ENCODE results near the gene SH3PXD2A.

Gene SH3PXD2A, protein sequence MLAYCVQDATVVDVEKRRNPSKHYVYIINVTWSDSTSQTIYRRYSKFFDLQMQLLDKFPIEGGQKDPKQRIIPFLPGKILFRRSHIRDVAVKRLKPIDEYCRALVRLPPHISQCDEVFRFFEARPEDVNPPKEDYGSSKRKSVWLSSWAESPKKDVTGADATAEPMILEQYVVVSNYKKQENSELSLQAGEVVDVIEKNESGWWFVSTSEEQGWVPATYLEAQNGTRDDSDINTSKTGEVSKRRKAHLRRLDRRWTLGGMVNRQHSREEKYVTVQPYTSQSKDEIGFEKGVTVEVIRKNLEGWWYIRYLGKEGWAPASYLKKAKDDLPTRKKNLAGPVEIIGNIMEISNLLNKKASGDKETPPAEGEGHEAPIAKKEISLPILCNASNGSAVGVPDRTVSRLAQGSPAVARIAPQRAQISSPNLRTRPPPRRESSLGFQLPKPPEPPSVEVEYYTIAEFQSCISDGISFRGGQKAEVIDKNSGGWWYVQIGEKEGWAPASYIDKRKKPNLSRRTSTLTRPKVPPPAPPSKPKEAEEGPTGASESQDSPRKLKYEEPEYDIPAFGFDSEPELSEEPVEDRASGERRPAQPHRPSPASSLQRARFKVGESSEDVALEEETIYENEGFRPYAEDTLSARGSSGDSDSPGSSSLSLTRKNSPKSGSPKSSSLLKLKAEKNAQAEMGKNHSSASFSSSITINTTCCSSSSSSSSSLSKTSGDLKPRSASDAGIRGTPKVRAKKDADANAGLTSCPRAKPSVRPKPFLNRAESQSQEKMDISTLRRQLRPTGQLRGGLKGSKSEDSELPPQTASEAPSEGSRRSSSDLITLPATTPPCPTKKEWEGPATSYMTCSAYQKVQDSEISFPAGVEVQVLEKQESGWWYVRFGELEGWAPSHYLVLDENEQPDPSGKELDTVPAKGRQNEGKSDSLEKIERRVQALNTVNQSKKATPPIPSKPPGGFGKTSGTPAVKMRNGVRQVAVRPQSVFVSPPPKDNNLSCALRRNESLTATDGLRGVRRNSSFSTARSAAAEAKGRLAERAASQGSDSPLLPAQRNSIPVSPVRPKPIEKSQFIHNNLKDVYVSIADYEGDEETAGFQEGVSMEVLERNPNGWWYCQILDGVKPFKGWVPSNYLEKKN

DNA sequence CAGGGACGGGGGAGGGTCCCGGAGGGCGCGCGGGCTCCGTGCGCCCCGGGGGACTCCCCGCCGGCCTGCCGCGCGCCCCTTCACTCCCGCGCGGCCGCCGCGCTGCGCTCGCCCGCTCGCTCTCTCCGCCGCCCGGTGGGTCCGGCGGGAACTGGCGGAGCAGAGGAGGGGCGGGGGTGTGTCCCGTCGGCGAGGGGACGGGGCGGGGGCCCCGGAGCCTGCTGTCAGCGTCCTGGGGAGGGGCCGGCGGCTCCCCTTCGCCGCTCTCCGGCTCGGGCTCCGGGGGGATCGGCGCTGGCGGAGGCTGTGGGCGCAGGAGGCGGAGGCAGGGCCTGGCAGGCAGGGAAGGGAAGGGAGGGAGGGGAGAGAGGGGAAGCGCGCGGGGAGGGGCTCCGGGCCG, at the start of gene SH3PXD2A:
SH3PXD2A (minus strand) TSS at position 153 of the 400 bp plus-strand sequence. CDS start 310 bp downstream, outside the sequence.
- no peaks in the 10 kb centered on the region for H3K27me3 ChIP-seq (ENCODE audit: control insufficient read depth in 2 of 2, insufficient read depth in 2 of 2, low read length in 2 of 2)
- peak within 1 kb of the TSS; percentile 75 to 91 for H3K4me3 ChIP-seq (ENCODE audit: low read length in 2 of 2)
- H3K9me3 ChIP-seq (ENCODE audit: control insufficient read depth in 2 of 2, low read length in 2 of 2), result no peaks in the 10 kb centered on the region
- peaks cover 45 to 60% of the 10 kb centered on the region in 2 donors for H3K4me1 ChIP-seq (ENCODE audit: control insufficient read depth in 2 of 2, insufficient read depth in 2 of 2, low read length in 2 of 2)
- H3K27ac ChIP-seq (ENCODE audit: low read depth in 2 of 2, low read length in 2 of 2), result peak within 1 kb of the TSS; percentile 70 to 79
- H3K9ac ChIP-seq (ENCODE audit: low read depth in 1 of 2, low read length in 2 of 2), result peak within 1 kb of the TSS; percentile 81 to 96
- H3K36me3 ChIP-seq (ENCODE audit: control insufficient read depth in 2 of 2, insufficient read depth in 2 of 2, low read length in 2 of 2), result peaks cover 0 to 1% of the 10 kb centered on the region in 2 donors

DNA sequence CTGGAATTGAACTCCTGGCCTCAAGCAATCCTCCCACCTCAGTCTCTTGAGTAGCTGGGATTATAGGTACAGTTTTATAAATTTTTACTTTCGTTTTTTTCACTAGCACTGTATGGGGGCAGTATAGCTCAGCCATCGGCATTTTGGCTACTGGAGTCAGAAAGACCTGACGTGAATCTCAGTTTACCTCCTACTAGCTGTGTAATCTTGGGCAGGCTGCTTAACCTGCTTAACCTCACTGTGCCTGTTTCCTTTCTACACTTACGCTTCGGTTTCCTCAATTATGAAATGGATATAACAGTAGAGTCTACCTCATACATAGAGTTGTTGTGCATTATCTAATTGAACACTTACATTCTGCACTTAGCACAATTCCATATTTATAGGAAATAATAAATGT, 45.9 kb upstream of the SH3PXD2A start:
- H3K4me1 ChIP-seq (ENCODE audit: control insufficient read depth in 2 of 2, insufficient read depth in 2 of 2, low read length in 2 of 2), result peaks cover 2 to 9% of the 10 kb centered on the region in 2 donors
- no peaks in the 10 kb centered on the region for H3K9me3 ChIP-seq (ENCODE audit: control insufficient read depth in 2 of 2, low read length in 2 of 2)
- H3K27ac ChIP-seq (ENCODE audit: low read depth in 2 of 2, low read length in 2 of 2), result no peak overlapping the region
- H3K4me3 ChIP-seq (ENCODE audit: low read length in 2 of 2), result no peak overlapping the region
- peaks cover 35 to 43% of the 10 kb centered on the region in 2 donors for H3K36me3 ChIP-seq (ENCODE audit: control insufficient read depth in 2 of 2, insufficient read depth in 2 of 2, low read length in 2 of 2)
- no peak overlapping the region for H3K9ac ChIP-seq (ENCODE audit: low read depth in 1 of 2, low read length in 2 of 2)
- no peaks in the 10 kb centered on the region for H3K27me3 ChIP-seq (ENCODE audit: control insufficient read depth in 2 of 2, insufficient read depth in 2 of 2, low read length in 2 of 2)

DNA sequence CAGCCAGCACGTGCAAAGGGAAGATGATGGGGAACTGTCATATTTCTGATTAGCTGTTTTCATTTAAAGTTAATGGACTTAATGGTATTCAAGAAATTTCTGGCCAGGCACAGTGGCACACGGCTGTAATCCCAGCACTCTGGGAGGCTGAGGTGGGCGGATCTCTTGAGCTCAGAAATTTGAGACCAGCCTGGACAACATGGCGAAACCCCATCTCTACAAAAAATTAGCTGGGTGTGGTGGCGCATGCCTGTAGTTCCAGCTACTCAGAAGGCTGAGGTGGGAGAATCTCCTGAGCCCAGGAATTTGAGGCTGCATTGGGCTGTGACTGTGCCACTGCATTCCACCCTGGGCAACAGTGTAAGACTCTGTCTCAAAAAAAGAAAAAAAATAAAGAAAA, 43.9 kb upstream of the SH3PXD2A start:
- H3K36me3 ChIP-seq (ENCODE audit: control insufficient read depth in 2 of 2, insufficient read depth in 2 of 2, low read length in 2 of 2), result peaks cover 27 to 35% of the 10 kb centered on the region in 2 donors
- no peak overlapping the region for H3K27ac ChIP-seq (ENCODE audit: low read depth in 2 of 2, low read length in 2 of 2)
- no peak overlapping the region for H3K9ac ChIP-seq (ENCODE audit: low read depth in 1 of 2, low read length in 2 of 2)
- no peaks in the 10 kb centered on the region for H3K27me3 ChIP-seq (ENCODE audit: control insufficient read depth in 2 of 2, insufficient read depth in 2 of 2, low read length in 2 of 2)
- H3K4me1 ChIP-seq (ENCODE audit: control insufficient read depth in 2 of 2, insufficient read depth in 2 of 2, low read length in 2 of 2), result peaks cover 18 to 24% of the 10 kb centered on the region in 2 donors
- H3K4me3 ChIP-seq (ENCODE audit: low read length in 2 of 2), result no peak overlapping the region
- H3K9me3 ChIP-seq (ENCODE audit: control insufficient read depth in 2 of 2, low read length in 2 of 2), result no peaks in the 10 kb centered on the region

DNA sequence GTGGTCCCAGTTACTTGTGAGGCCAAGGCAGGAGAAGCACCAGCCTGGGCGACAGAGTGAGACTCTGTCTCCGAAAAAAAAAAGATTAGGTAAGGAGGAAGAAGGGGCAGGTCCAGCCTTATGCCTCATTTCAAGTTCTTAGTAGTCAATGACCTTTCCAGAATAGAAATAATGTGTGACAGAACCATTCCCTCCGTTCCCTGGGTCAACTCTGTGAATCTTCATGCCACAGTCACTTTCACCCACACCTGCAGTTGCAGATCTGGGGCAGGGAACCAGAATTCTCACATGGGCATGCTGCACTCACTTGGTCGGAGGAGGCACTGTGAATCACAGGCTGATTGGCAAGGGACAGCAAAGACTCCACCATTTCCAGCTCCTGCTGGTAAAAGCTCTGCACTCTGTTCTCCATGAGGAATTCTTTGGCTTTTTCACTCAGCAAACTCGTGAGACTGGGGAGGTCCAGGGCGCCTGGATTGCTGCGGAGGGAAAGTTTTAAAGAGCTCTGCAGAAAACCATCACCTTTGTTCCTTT, 41.9 kb upstream of the SH3PXD2A start:
- H3K9ac ChIP-seq (ENCODE audit: low read depth in 1 of 2, low read length in 2 of 2), result no peak overlapping the region
- peaks cover 24 to 26% of the 10 kb centered on the region in 2 donors for H3K36me3 ChIP-seq (ENCODE audit: control insufficient read depth in 2 of 2, insufficient read depth in 2 of 2, low read length in 2 of 2)
- H3K4me1 ChIP-seq (ENCODE audit: control insufficient read depth in 2 of 2, insufficient read depth in 2 of 2, low read length in 2 of 2), result peaks cover 24 to 34% of the 10 kb centered on the region in 2 donors

DNA sequence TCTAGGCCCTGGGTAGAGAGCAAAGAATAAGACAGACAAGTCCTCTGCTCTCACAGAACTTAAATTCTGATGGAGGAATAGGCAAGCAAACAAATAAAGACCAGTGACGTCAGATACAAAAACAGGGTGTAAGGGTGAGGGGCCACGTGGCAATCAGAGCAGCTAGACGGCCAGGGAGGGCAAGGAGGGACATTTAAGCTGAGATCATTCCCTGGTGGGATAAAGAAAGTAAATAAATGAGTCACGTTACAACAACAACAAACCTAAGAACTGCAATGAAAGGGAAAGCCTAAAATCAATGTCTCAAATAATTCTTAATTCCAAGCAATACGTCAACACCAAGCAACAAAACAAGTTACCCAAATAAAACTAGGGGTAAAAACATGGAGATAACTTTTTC, 40.8 kb upstream of the SH3PXD2A start:
- no peaks in the 10 kb centered on the region for H3K27me3 ChIP-seq (ENCODE audit: control insufficient read depth in 2 of 2, insufficient read depth in 2 of 2, low read length in 2 of 2)

More for the DNA sequence above, 41.9 kb upstream of the SH3PXD2A start:
- Histone ChIP-seq H3K9me3 (ENCODE audit: control insufficient read depth in 2 of 2, low read length in 2 of 2) (no peaks in the 10 kb centered on the region), H3K27me3 (ENCODE audit: control insufficient read depth in 2 of 2, insufficient read depth in 2 of 2, low read length in 2 of 2) (no peaks in the 10 kb centered on the region), H3K27ac (ENCODE audit: low read depth in 2 of 2, low read length in 2 of 2) (no peak overlapping the region), H3K4me3 (ENCODE audit: low read length in 2 of 2) (no peak overlapping the region)

DNA sequence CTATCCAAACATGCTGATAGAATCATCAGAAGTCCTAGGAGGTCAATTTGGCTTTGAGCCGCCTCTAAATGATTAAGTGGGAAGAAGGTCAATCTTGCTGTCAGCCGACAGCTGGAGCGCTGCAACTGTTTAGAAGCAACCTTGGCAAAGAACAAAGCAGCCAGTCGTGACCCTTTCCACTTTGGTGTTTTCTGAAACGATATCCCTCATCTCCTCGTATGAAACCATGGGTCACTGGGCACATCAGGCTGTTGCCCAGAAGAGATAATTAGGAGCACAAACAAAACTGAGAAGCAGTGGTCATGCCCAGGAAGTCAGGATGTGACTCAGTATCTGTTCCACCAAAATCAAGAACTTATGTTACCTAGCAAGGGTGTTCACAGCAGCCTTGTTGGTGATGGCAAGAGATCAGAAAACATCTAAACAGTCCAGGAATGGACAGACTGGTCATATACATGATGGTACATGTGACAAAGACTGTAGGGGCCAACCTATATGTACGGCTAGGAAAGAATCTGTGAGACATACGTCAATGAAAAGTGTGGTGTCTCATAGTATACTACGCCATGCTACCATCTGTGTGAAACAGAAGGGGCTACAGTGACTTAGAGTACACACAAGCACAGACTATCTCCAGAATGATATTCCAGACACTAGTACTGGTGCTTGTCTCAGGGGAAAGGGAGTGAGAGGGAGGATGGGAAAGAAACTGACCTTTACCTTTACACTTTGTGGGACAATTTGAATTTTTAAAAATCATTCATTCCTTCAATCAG, 40.2 kb upstream of the SH3PXD2A start:
- Histone ChIP-seq H3K4me1 (ENCODE audit: control insufficient read depth in 2 of 2, insufficient read depth in 2 of 2, low read length in 2 of 2) (peaks cover 26 to 34% of the 10 kb centered on the region in 2 donors), H3K9ac (ENCODE audit: low read depth in 1 of 2, low read length in 2 of 2) (no peak overlapping the region), H3K27me3 (ENCODE audit: control insufficient read depth in 2 of 2, insufficient read depth in 2 of 2, low read length in 2 of 2) (no peaks in the 10 kb centered on the region), H3K9me3 (ENCODE audit: control insufficient read depth in 2 of 2, low read length in 2 of 2) (no peaks in the 10 kb centered on the region), H3K4me3 (ENCODE audit: low read length in 2 of 2) (no peak overlapping the region), H3K27ac (ENCODE audit: low read depth in 2 of 2, low read length in 2 of 2) (peak overlapping the region; percentile 83), H3K36me3 (ENCODE audit: control insufficient read depth in 2 of 2, insufficient read depth in 2 of 2, low read length in 2 of 2) (peaks cover 28 to 35% of the 10 kb centered on the region in 2 donors)

More for the DNA sequence above, 40.8 kb upstream of the SH3PXD2A start:
- H3K27ac ChIP-seq (ENCODE audit: low read depth in 2 of 2, low read length in 2 of 2), result peak overlapping the region; percentile 83
- H3K4me1 ChIP-seq (ENCODE audit: control insufficient read depth in 2 of 2, insufficient read depth in 2 of 2, low read length in 2 of 2), result peaks cover 24 to 34% of the 10 kb centered on the region in 2 donors
- H3K36me3 ChIP-seq (ENCODE audit: control insufficient read depth in 2 of 2, insufficient read depth in 2 of 2, low read length in 2 of 2), result peaks cover 28 to 30% of the 10 kb centered on the region in 2 donors
- no peak overlapping the region for H3K9ac ChIP-seq (ENCODE audit: low read depth in 1 of 2, low read length in 2 of 2)
- no peaks in the 10 kb centered on the region for H3K9me3 ChIP-seq (ENCODE audit: control insufficient read depth in 2 of 2, low read length in 2 of 2)
- H3K4me3 ChIP-seq (ENCODE audit: low read length in 2 of 2), result no peak overlapping the region

DNA sequence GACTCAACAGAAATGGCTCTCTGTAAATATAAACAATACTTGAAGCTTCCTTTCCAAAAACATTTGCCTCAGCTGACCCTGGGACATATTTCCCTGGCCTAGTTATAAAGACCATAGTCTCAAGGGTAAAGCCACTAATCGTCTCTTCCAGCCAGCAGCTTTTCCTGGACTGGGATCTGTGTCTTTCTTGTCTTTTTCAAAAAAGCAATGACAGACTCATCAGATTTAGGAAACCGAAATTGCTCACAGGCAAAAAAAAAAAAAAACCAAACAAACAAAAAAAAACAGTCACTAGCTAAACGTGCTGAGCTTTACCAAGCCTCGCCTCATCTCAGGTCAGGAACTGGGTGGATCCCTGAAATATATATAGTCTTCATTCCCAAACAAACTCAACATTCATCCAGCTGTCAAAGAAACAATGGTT, 39.1 kb upstream of the SH3PXD2A start:
- Histone ChIP-seq H3K27me3 (ENCODE audit: control insufficient read depth in 2 of 2, insufficient read depth in 2 of 2, low read length in 2 of 2) (no peaks in the 10 kb centered on the region), H3K4me1 (ENCODE audit: control insufficient read depth in 2 of 2, insufficient read depth in 2 of 2, low read length in 2 of 2) (peaks cover 29 to 38% of the 10 kb centered on the region in 2 donors), H3K36me3 (ENCODE audit: control insufficient read depth in 2 of 2, insufficient read depth in 2 of 2, low read length in 2 of 2) (peaks cover 25 to 32% of the 10 kb centered on the region in 2 donors), H3K9me3 (ENCODE audit: control insufficient read depth in 2 of 2, low read length in 2 of 2) (no peaks in the 10 kb centered on the region), H3K4me3 (ENCODE audit: low read length in 2 of 2) (no peak overlapping the region), H3K9ac (ENCODE audit: low read depth in 1 of 2, low read length in 2 of 2) (peak overlapping the region; percentile 44 to 58), H3K27ac (ENCODE audit: low read depth in 2 of 2, low read length in 2 of 2) (peak overlapping the region; percentile 83)

DNA sequence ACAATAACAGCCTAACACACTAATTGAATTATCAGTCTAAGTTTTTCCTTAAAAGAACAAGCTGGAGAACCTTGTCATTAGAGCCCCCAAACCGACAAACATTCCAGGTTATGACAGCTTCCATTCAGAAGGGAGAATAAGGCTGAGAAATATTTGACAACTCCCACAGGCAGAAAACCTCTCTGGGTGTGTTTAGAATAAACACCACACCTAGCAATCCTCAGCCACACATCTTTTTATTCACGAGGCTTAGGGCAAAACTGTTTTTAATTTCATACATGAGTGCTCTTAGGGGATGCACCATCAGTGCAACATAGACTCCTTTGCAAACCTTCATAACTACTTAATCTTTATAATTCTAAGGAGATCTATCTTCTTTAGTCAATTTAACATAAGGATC, 38.4 kb upstream of the SH3PXD2A start:
- no peaks in the 10 kb centered on the region for H3K27me3 ChIP-seq (ENCODE audit: control insufficient read depth in 2 of 2, insufficient read depth in 2 of 2, low read length in 2 of 2)
- no peaks in the 10 kb centered on the region for H3K9me3 ChIP-seq (ENCODE audit: control insufficient read depth in 2 of 2, low read length in 2 of 2)
- peak overlapping the region; percentile 35 to 44 for H3K9ac ChIP-seq (ENCODE audit: low read depth in 1 of 2, low read length in 2 of 2)
- no peak overlapping the region for H3K4me3 ChIP-seq (ENCODE audit: low read length in 2 of 2)
- H3K36me3 ChIP-seq (ENCODE audit: control insufficient read depth in 2 of 2, insufficient read depth in 2 of 2, low read length in 2 of 2), result peaks cover 22 to 28% of the 10 kb centered on the region in 2 donors
- H3K4me1 ChIP-seq (ENCODE audit: control insufficient read depth in 2 of 2, insufficient read depth in 2 of 2, low read length in 2 of 2), result peaks cover 34 to 44% of the 10 kb centered on the region in 2 donors
- peak overlapping the region; percentile 83 for H3K27ac ChIP-seq (ENCODE audit: low read depth in 2 of 2, low read length in 2 of 2)

DNA sequence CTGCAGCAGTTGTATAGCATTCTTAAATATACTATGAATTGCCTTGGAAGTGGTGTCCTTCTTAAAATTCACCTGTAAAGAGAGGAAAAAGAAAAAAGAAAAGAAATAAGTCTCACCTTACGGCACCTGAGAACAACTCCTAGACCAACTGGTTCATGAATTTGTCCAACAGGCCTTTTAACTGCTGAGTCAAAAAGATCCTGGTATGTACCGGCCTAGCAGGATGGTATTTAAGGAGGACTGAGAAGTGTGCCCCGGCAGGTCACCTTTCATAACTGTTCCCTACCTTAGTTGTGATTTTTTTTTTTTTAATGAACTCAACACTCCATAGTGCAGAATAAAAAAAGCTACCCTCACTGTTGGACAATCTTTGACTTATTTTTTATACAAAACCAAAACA, 36.8 kb upstream of the SH3PXD2A start:
- H3K27me3 ChIP-seq (ENCODE audit: control insufficient read depth in 2 of 2, insufficient read depth in 2 of 2, low read length in 2 of 2), result no peaks in the 10 kb centered on the region
- H3K9me3 ChIP-seq (ENCODE audit: control insufficient read depth in 2 of 2, low read length in 2 of 2), result no peaks in the 10 kb centered on the region
- H3K9ac ChIP-seq (ENCODE audit: low read depth in 1 of 2, low read length in 2 of 2), result no peak overlapping the region
- peaks cover 11 to 22% of the 10 kb centered on the region in 2 donors for H3K36me3 ChIP-seq (ENCODE audit: control insufficient read depth in 2 of 2, insufficient read depth in 2 of 2, low read length in 2 of 2)
- no peak overlapping the region for H3K4me3 ChIP-seq (ENCODE audit: low read length in 2 of 2)
- H3K4me1 ChIP-seq (ENCODE audit: control insufficient read depth in 2 of 2, insufficient read depth in 2 of 2, low read length in 2 of 2), result peaks cover 49 to 59% of the 10 kb centered on the region in 2 donors
- no peak overlapping the region for H3K27ac ChIP-seq (ENCODE audit: low read depth in 2 of 2, low read length in 2 of 2)

Data from mucosa of rectum (tissue), 2 donors.